NCI-H774 (cell line): Measurements from ENCODE around the gene CYBC1.
"Not testable (repeated sequence)": the region's sequence is repeated elsewhere in the genome, so short reads cannot be mapped to it uniquely, and the experiment has no call there.

Experiments used
- DNase-seq: peaks from one replicate; lab custom pipeline; 2025; lab: John Stamatoyannopoulos, UW

CYBC1 gene

GRCh38 chr17:82434216-82434565 lies 16.4 kb downstream of the CYBC1 start:
- no peak for DNase-seq

- DNase-seq = no peak
Measured at GRCh38 chr17:82433560-82434215, 16.9 kb downstream of the CYBC1 start.

GRCh38 chr17:82432017-82432416 lies 18.5 kb downstream of the CYBC1 start:
- DNase-seq = no peak

GRCh38 chr17:82429824-82430223 lies 20.7 kb downstream of the CYBC1 start:
- DNase-seq = no peak

GRCh38 chr17:82428546-82428945 lies 22.0 kb downstream of the CYBC1 start:
- no peak for DNase-seq

- DNase-seq = no peak
Measured at GRCh38 chr17:82424863-82425159, 25.7 kb downstream of the CYBC1 start.

GRCh38 chr17:82424001-82424862 lies 26.3 kb downstream of the CYBC1 start:
- peak; percentile 23 for DNase-seq

GRCh38 chr17:82419540-82419939 lies 31.0 kb downstream of the CYBC1 start:
- no peak for DNase-seq

GRCh38 chr17:82418001-82418986 lies 32.3 kb downstream of the CYBC1 start, which contains the start of the genes HEXD and OGFOD3:
Gene HEXD (plus strand): TSS chr17:82418347. CDS start chr17:82419800, 1,453 bp downstream.
Gene OGFOD3 (minus strand): TSS chr17:82418586. CDS start chr17:82418485, 101 bp downstream.
- DNase-seq = peak; percentile 96

- DNase-seq = no peak
Measured at GRCh38 chr17:82416771-82417170, 33.8 kb downstream of the CYBC1 start.

GRCh38 chr17:82416264-82416663 lies 34.3 kb downstream of the CYBC1 start:
- DNase-seq = no peak

GRCh38 chr17:82415786-82416185 lies 34.8 kb downstream of the CYBC1 start:
- DNase-seq = no peak

- DNase-seq = no peak
Measured at GRCh38 chr17:82415336-82415735, 35.2 kb downstream of the CYBC1 start.

GRCh38 chr17:82414548-82415281 lies 35.8 kb downstream of the CYBC1 start:
- no peak for DNase-seq

GRCh38 chr17:82412535-82413520 lies 37.7 kb downstream of the CYBC1 start:
- peak; percentile 45 for DNase-seq

GRCh38 chr17:82412081-82412480 lies 38.5 kb downstream of the CYBC1 start:
- not testable (repeated sequence) for DNase-seq

- no peak for DNase-seq
Measured at GRCh38 chr17:82411396-82412053, 39.0 kb downstream of the CYBC1 start.

GRCh38 chr17:82410014-82410716 lies 40.4 kb downstream of the CYBC1 start:
- no peak for DNase-seq

GRCh38 chr17:82408938-82409318 lies 41.6 kb downstream of the CYBC1 start:
- DNase-seq = no peak
